K562 (cell line): ENCODE measurements around the gene EVL. TPM values are rescaled to one million over a fixed set of nuclear protein-coding genes. Genes with fewer than 3 reads are reported as not detected.

Experiments used
- ARID1B ChIP-seq: fragments of 450-650 bp; IDR thresholded peaks from 2 replicates; pipeline ENCODE4 v1.6.1; 2016; ENCODE audit warnings: antibody characterized with exemption, mild to moderate bottlenecking, inconsistent platforms
- CREB1 ChIP-seq, 2 experiments: sonication (generic) in 1 of 2; formaldehyde crosslinking in 1 of 2; IDR thresholded peaks; 2 replicates each; pipeline versions ENCODE4 v1.6.1 to v1.8.0; 2012 to 2022; ENCODE audit warnings: inconsistent platforms in 1 of 2, mild to moderate bottlenecking in 1 of 2, missing genetic modification reagents in 1 of 2, moderate library complexity in 1 of 2
- HMBOX1 ChIP-seq: sonication (generic); IDR thresholded peaks from 2 replicates; pipeline ENCODE4 v1.6.1; 2016
- ID3 ChIP-seq, 2 experiments: fragments of 250-450 bp in 1 of 2; fragments of 450-650 bp in 1 of 2; sonication (Bioruptor Pico) in 1 of 2; IDR thresholded peaks; 2 replicates each; pipeline versions ENCODE4 v1.6.1 to v1.8.0; 2016 to 2021; ENCODE audit warnings: mild to moderate bottlenecking in 2 of 2, moderate library complexity in 2 of 2, missing compliant biosample characterization in 1 of 2, missing genetic modification characterization in 1 of 2
- JUND ChIP-seq, 2 experiments: IDR thresholded peaks; 2 replicates in 1 of 2; 3 replicates in 1 of 2; pipeline ENCODE4 v1.6.1; 2011; ENCODE audit warnings: borderline replicate concordance in 2 of 2, low read depth in 2 of 2, low read length in 2 of 2, improper control_type of control experiment in 1 of 2, missing biosample characterization in 1 of 2, missing genetic modification characterization in 1 of 2, missing genetic modification reagents in 1 of 2
- KLF16 ChIP-seq: IDR thresholded peaks from 2 replicates; pipeline ENCODE4 v1.6.1; 2016; ENCODE audit warnings: antibody characterized with exemption
- LCOR ChIP-seq: sonication (generic); formaldehyde crosslinking; IDR thresholded peaks from 2 replicates; pipeline ENCODE4 v1.8.0; 2022; ENCODE audit warnings: mild to moderate bottlenecking, missing genetic modification reagents
- MLLT1 ChIP-seq, 2 experiments: fragments of 450-650 bp; IDR thresholded peaks; 2 replicates each; pipeline ENCODE4 v1.6.1; 2016
- MYC ChIP-seq, 2 experiments: fragments of 250-450 bp in 1 of 2; sonication (Bioruptor Pico) in 1 of 2; IDR thresholded peaks; 2 replicates each; pipeline versions ENCODE4 v1.5.1 to v1.6.1; 2012 to 2021; ENCODE audit warnings: low read depth in 2 of 2, borderline replicate concordance in 1 of 2, improper control_type of control experiment in 1 of 2, low read length in 1 of 2, mild to moderate bottlenecking in 1 of 2, moderate library complexity in 1 of 2
- RUNX1 ChIP-seq: sonication (generic); IDR thresholded peaks from 2 replicates; pipeline ENCODE4 v1.6.1; 2016; ENCODE audit warnings: antibody characterized with exemption, low read depth
- SIRT6 ChIP-seq: IDR thresholded peaks from one replicate; pipeline ENCODE4 v1.6.1; 2012; ENCODE audit warnings: low read depth, mild to moderate bottlenecking, control low read depth, inconsistent platforms, low read length, moderate library complexity
- SMAD1 ChIP-seq: fragments of 150-350 bp; IDR thresholded peaks from 2 replicates; pipeline ENCODE4 v1.6.1; 2014; ENCODE audit warnings: low read length, low read depth; ENCODE audit not compliant: partially characterized antibody
- SMARCE1 ChIP-seq: fragments of 450-650 bp; IDR thresholded peaks from 2 replicates; pipeline ENCODE4 v1.7.1; 2016; ENCODE audit warnings: mild to moderate bottlenecking
- SOX6 ChIP-seq: fragments of 450-650 bp; IDR thresholded peaks from 2 replicates; pipeline ENCODE4 v1.6.1; 2014; ENCODE audit warnings: mild to moderate bottlenecking
- SPI1 ChIP-seq: IDR thresholded peaks from 2 replicates; pipeline ENCODE4 v1.6.1; 2011; ENCODE audit warnings: low read depth, low read length, control low read depth, borderline replicate concordance
- TAL1 ChIP-seq: fragments of 450-650 bp; IDR thresholded peaks from 2 replicates; pipeline ENCODE4 v1.6.1; 2016; ENCODE audit warnings: mild to moderate bottlenecking
- TBL1XR1 ChIP-seq, 2 experiments: IDR thresholded peaks; 2 replicates each; pipeline ENCODE4 v1.6.1; 2012; ENCODE audit warnings: improper control_type of control experiment in 2 of 2, low read length in 2 of 2, mild to moderate bottlenecking in 1 of 2
- TBP ChIP-seq: optimal IDR thresholded peaks from 2 replicates; pipeline ENCODE3; 2011; ENCODE audit warnings: low read depth, low read length, improper control_type of control experiment
- USF1 ChIP-seq: sonication (generic); formaldehyde crosslinking; IDR thresholded peaks from 2 replicates; pipeline ENCODE4 v1.9.0; 2022; ENCODE audit warnings: mild to moderate bottlenecking, missing genetic modification reagents
- ZC3H8 ChIP-seq: fragments of 450-650 bp; IDR thresholded peaks from 2 replicates; pipeline ENCODE4 v1.6.1; 2017
- ZNF561 ChIP-seq: fragments of 450-650 bp; formaldehyde crosslinking; conservative IDR thresholded peaks from 2 replicates; pipeline ENCODE4 v1.4.0; 2020; ENCODE audit warnings: mild to moderate bottlenecking, moderate library complexity
- ZNF695 ChIP-seq: fragments of 450-650 bp; formaldehyde crosslinking; IDR thresholded peaks from 2 replicates; pipeline ENCODE4 v1.4.0; 2020; ENCODE audit warnings: mild to moderate bottlenecking, moderate library complexity
- polyA plus RNA-seq, 8 experiments: library from polyadenylated mRNA; depleted of rRNA in 4 of 8; stranded (reverse) in 5 of 8; unstranded in 3 of 8; fragments of >200 nt; fragmentation: Nextera tagmentation in 2 of 8; fragmentation: Illumina TruSeq in 1 of 8; extraction: Ambion mirVana in 2 of 8; extraction: Trizol in 1 of 8; gene quantifications; 2 replicates each; pipeline versions ENCODE4 v1.2.1 to v1.2.3, GENCODE V29; 2011 to 2014; ENCODE audit warnings: inconsistent platforms in 1 of 8, missing spikeins in 1 of 8
- total RNA-seq, 7 experiments: library from RNA; depleted of rRNA in 6 of 7; stranded (reverse); fragments of >200 nt in 6 of 7; fragmentation: Illumina TruSeq in 2 of 7; extraction: Trizol in 2 of 7; gene quantifications; 2 replicates each; pipeline versions ENCODE4 v1.2.1 to v1.2.3, GENCODE V29; 2011 to 2021; ENCODE audit warnings: low replicate concordance in 1 of 7

The EVL gene
- total and polyA plus RNA-seq, 9 of the 15 experiments (the other 6 are each of a cell fraction or from before 2014, with no cell fraction given), result 2.9 to 43.4 (median 23.9) TPM

GRCh38 chr14:100142073-100143040 lies 77.1 kb downstream of the EVL start (continued):
- TF ChIP-seq ZNF695 (no peak), MYC (IDR thresholded peaks at IDR 0.05; ENCODE audit: low read depth, low read length) (peak; percentile 42), MYC (CRISPR knock-in tag; IDR thresholded peaks at IDR 0.05; ENCODE audit: borderline replicate concordance, low read depth) (no peak), JUND (IDR thresholded peaks at IDR 0.05; ENCODE audit: borderline replicate concordance, low read depth, low read length) (peak; percentile 56; the same call in 1 of the 2 replicates), JUND (tag; IDR thresholded peaks at IDR 0.05; ENCODE audit: borderline replicate concordance, low read depth, low read length) (no peak; the same call in 2 of the 3 replicates), CREB1 (IDR thresholded peaks at IDR 0.05) (peak; percentile 30; the same call in 1 of the 2 replicates), CREB1 (CRISPR knock-in tag; IDR thresholded peaks at IDR 0.05) (no peak), SMARCE1 (peak; percentile 86), ID3 (CRISPR knock-in tag; IDR thresholded peaks at IDR 0.05) (no peak), ID3 (tag; IDR thresholded peaks at IDR 0.05) (0 out of 2 replicates have a peak, but pooled peaks have one; percentile 40), ZNF561 (CRISPR knock-in tag) (no peak), LCOR (CRISPR knock-in tag) (peak; percentile 61; the same call in 1 of the 2 replicates), ZC3H8 (no peak), SPI1 (peak; percentile 91), SIRT6 (no peak), ARID1B (peak; percentile 96), TAL1 (peak; percentile 87), MLLT1 (IDR thresholded peaks at IDR 0.05) (no peak), TBP (peak; percentile 5), HMBOX1 (0 out of 2 replicates have a peak, but pooled peaks have one; percentile 31), SOX6 (peak; percentile 78), SMAD1 (peak; percentile 63), RUNX1 (0 out of 2 replicates have a peak, but pooled peaks have one; percentile 77), USF1 (CRISPR knock-in tag) (peak; percentile 73), TBL1XR1 (IDR thresholded peaks at IDR 0.05; ENCODE audit: low read length in 2 of 2) (peak in 1 of 2 experiments; percentile 84; a peak in 2 of 4 replicates), KLF16 (peak; percentile 82)
